Loucy (cell line): ENCODE results near the gene ZNF516.

Experiments
- EZH2phosphoT487 ChIP-seq: fragments of 200-600 bp; IDR thresholded peaks from 2 replicates; pipeline ENCODE4 v1.6.1; 2018; ENCODE audit warnings: antibody characterized with exemption, mild to moderate bottlenecking, moderate library complexity, borderline replicate concordance
- TF ChIP-seq, protein P1 (sequence below): fragments of 200-600 bp; sonication (generic); conservative IDR thresholded peaks from 2 replicates; pipeline ENCODE4 v1.5.1; 2014; ENCODE audit warnings: mild to moderate bottlenecking, antibody characterized with exemption, low read length

- TF ChIP-seq, protein P1, sequence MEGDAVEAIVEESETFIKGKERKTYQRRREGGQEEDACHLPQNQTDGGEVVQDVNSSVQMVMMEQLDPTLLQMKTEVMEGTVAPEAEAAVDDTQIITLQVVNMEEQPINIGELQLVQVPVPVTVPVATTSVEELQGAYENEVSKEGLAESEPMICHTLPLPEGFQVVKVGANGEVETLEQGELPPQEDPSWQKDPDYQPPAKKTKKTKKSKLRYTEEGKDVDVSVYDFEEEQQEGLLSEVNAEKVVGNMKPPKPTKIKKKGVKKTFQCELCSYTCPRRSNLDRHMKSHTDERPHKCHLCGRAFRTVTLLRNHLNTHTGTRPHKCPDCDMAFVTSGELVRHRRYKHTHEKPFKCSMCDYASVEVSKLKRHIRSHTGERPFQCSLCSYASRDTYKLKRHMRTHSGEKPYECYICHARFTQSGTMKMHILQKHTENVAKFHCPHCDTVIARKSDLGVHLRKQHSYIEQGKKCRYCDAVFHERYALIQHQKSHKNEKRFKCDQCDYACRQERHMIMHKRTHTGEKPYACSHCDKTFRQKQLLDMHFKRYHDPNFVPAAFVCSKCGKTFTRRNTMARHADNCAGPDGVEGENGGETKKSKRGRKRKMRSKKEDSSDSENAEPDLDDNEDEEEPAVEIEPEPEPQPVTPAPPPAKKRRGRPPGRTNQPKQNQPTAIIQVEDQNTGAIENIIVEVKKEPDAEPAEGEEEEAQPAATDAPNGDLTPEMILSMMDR, result no peak
- no peak for TF ChIP-seq EZH2phosphoT487
These were observed 110.0 kb downstream of the ZNF516 start for GRCh38 chr18:76384861-76385680.
